Upper lobe of right lung (tissue), 1 donor: ENCODE data around the gene CACNA1B. TPM values are rescaled to one million over a fixed set of nuclear protein-coding genes. Genes with fewer than 3 reads are reported as not detected.

Experiments used
- ATAC-seq: fragments of 200-7000 bp; cut with Tn5 transposase; one replicate; pipeline ENCODE4 v1.9.1; 2020; ENCODE audit warnings: mild to moderate bottlenecking, moderate library complexity
- DNase-seq: peaks from one replicate; pipeline ENCODE4 v3.0.0-alpha.2; 2020
- H3K27ac ChIP-seq: fragments of 200-600 bp; one replicate; pipeline ENCODE4 v1.8.0; 2022
- H3K27me3 ChIP-seq: fragments of 200-600 bp; one replicate; pipeline ENCODE4 v1.8.0; 2022; ENCODE audit warnings: mild to moderate bottlenecking
- H3K36me3 ChIP-seq: fragments of 200-600 bp; one replicate; pipeline ENCODE4 v1.8.0; 2022
- H3K4me1 ChIP-seq: fragments of 200-600 bp; one replicate; pipeline ENCODE4 v1.8.0; 2022
- H3K4me3 ChIP-seq: fragments of 200-600 bp; one replicate; pipeline ENCODE4 v1.8.0; 2022; ENCODE audit warnings: mild to moderate bottlenecking
- H3K9me3 ChIP-seq: fragments of 200-600 bp; one replicate; pipeline ENCODE4 v1.8.0; 2022
- CTCF ChIP-seq: fragments of 200-600 bp; IDR thresholded peaks from one replicate; pipeline ENCODE4 v1.8.0; 2022; ENCODE audit warnings: antibody characterized with exemption
- intact Hi-C: fragments of 100-400 bp; cut with DNase I; formaldehyde crosslinking; loops from one replicate; pipeline ENCODE4 v1.11.0; 2022
- total RNA-seq: library from RNA; stranded (reverse); fragmentation: NEBNext Ultra II Directional; extraction: Animal tissue kit (Norgen Biotek cat#: 25700); gene quantifications from one replicate; pipeline ENCODE4 v1.2.1, GENCODE V29; 2021
- donor health status: DM: no; HTN: yes; CAD: no; lungs with severe emphysema.

The CACNA1B gene
- total RNA-seq, 1 donor from 2014 or later: 0.29 TPM

GRCh38 chr9:138052635-138053320 is 175.2 kb downstream of the CACNA1B start:
- intact Hi-C loops: no loop called here
- H3K27ac ChIP-seq: no peak overlapping the region
- DNase-seq: peak; percentile 28
- no peaks in the 10 kb centered on the region for H3K36me3 ChIP-seq
- no peak for ATAC-seq
- H3K4me1 ChIP-seq: no peaks in the 10 kb centered on the region
- no peak overlapping the region for H3K4me3 ChIP-seq
- no peaks in the 10 kb centered on the region for H3K9me3 ChIP-seq
- H3K27me3 ChIP-seq: peaks cover 5% of the 10 kb centered on the region
- TF ChIP-seq CTCF: no peak

- peak; percentile 5 for ATAC-seq
- H3K27me3 ChIP-seq: peaks cover 5% of the 10 kb centered on the region
- DNase-seq: peak; percentile 46
Measured at GRCh38 chr9:138053321-138053868, 175.8 kb downstream of the CACNA1B start.

GRCh38 chr9:138053996-138054752 is 176.6 kb downstream of the CACNA1B start:
- ATAC-seq (no peak), DNase-seq (peak; percentile 39)
- no peak for TF ChIP-seq CTCF

More at GRCh38 chr9:138053321-138053868, 175.8 kb downstream of the CACNA1B start:
- no peak for TF ChIP-seq CTCF
- intact Hi-C loops: no loop called here
- Histone ChIP-seq H3K27ac (no peak overlapping the region), H3K4me3 (no peak overlapping the region), H3K9me3 (no peaks in the 10 kb centered on the region), H3K36me3 (no peaks in the 10 kb centered on the region), H3K4me1 (no peaks in the 10 kb centered on the region)

GRCh38 chr9:138057726-138058125 is 180.1 kb downstream of the CACNA1B start:
- no peak for ATAC-seq
- TF ChIP-seq CTCF: no peak
- H3K27me3 ChIP-seq: peaks cover 5% of the 10 kb centered on the region
- no peaks in the 10 kb centered on the region for H3K4me1 ChIP-seq
- H3K9me3 ChIP-seq: no peaks in the 10 kb centered on the region
- H3K36me3 ChIP-seq: no peaks in the 10 kb centered on the region
- no peak overlapping the region for H3K4me3 ChIP-seq
- peak; percentile 26 for DNase-seq
- no peak overlapping the region for H3K27ac ChIP-seq
- intact Hi-C loops: no loop called here

More at GRCh38 chr9:138053996-138054752, 176.6 kb downstream of the CACNA1B start:
- no peak overlapping the region for H3K27ac ChIP-seq
- H3K36me3 ChIP-seq: no peaks in the 10 kb centered on the region
- peaks cover 5% of the 10 kb centered on the region for H3K27me3 ChIP-seq
- H3K4me3 ChIP-seq: no peak overlapping the region
- H3K9me3 ChIP-seq: no peaks in the 10 kb centered on the region
- intact Hi-C loops: no loop called here
- no peaks in the 10 kb centered on the region for H3K4me1 ChIP-seq

GRCh38 chr9:138058181-138058580 is 180.6 kb downstream of the CACNA1B start:
- TF ChIP-seq CTCF: no peak
- intact Hi-C loops: no loop called here
- Histone ChIP-seq H3K27ac (no peak overlapping the region), H3K4me1 (no peaks in the 10 kb centered on the region), H3K9me3 (no peaks in the 10 kb centered on the region), H3K4me3 (no peak overlapping the region), H3K36me3 (no peaks in the 10 kb centered on the region), H3K27me3 (peaks cover 5% of the 10 kb centered on the region)
- DNase-seq (peak; percentile 50), ATAC-seq (no peak)
